RCC 7860 (cell line): ENCODE measurements around the gene SERHL2.
"Not testable (repeated sequence)": the region's sequence is repeated elsewhere in the genome, so short reads cannot be mapped to it uniquely, and the experiment has no call there.

Experiments
- DNase-seq: peaks from one replicate; pipeline ENCODE4 v3.0.0-alpha.2; 2015; ENCODE audit warnings: low spot score
- FAIRE-seq: peaks from 2 replicates; lab custom pipeline; 2012; peaks lifted over from hg19 to GRCh38; lab: Jason Lieb, UNC

The SERHL2 gene, protein sequence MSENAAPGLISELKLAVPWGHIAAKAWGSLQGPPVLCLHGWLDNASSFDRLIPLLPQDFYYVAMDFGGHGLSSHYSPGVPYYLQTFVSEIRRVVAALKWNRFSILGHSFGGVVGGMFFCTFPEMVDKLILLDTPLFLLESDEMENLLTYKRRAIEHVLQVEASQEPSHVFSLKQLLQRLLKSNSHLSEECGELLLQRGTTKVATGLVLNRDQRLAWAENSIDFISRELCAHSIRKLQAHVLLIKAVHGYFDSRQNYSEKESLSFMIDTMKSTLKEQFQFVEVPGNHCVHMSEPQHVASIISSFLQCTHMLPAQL

DNA sequence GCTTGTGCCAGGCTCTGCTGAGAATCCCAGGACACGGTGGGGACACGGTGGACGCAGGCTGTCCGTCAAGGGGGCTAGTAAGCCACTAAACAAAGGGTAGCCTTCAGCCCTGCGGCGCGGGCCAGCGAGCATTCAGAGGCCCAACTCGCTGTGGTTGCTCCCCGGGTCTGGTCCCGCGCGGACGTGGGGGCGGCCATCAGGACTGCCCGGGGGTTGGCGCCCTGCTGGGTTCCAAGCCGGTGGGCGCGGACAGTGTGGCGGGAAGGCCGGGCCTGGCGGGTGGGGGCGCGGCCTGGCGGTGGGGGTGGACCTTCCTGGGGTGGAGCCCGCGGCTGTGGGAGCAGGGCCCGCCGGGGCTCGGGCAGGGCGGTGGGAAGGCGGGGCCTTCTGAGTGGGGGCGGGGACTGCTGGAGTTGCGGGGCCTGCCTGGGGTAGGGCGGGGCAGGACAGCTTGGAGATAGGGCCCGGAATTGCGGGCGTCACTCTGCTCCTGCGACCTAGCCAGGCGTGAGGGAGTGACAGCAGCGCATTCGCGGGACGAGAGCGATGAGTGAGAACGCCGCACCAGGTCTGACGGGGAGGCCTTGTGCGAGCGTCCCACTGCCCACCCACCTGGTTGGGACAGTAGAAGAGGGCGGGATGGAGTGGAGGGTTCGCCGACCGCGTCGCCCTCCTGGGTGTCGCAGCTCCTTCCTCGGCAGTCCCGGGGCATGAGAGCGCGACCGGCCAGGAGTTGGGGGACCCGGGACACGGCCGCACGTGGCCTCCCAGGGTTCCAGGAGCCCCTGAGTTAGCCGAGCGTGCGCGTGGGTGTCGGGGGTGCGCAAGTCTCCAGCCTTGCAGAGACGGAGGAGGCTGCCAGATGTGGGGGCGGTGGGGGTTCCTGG is at the start of gene SERHL2:
TSS of gene SERHL2 (plus strand) at position 482 of the 887 bp plus-strand sequence. CDS start at position 547, 65 bp downstream.
- no peak for FAIRE-seq
- DNase-seq: no peak

DNA sequence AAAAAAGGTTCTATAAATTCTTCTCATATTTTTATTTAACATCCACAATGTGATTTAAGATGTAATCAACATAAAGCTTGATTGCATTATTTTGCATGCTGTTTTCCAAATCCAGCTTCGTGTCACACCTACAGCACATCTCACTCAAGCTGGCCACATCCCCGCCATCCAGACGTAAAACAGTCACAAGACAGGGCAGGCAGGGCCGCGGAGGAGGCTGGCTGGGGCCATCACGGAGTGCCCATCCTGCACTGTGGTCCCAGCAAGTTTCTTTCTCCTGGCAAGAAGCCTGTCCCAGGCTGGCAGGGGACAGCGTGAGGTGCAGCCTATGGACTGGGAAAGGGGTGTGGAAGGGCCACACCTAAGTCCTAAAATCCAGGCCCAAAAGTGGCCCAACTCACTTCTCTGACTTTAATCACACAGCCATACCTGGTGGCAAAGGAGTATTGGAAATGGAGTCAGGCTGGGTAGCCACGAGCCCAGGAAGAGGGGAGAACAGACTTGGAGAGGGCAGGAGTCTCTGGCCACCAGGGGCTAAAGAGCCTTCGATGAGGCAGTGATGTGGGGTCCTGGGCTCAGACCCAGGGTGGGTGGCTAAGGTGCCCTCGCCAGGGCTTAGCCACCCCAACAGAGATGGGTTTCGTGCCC is 45.3 kb upstream of the SERHL2 start:
- not testable (repeated sequence) for DNase-seq, FAIRE-seq

DNA sequence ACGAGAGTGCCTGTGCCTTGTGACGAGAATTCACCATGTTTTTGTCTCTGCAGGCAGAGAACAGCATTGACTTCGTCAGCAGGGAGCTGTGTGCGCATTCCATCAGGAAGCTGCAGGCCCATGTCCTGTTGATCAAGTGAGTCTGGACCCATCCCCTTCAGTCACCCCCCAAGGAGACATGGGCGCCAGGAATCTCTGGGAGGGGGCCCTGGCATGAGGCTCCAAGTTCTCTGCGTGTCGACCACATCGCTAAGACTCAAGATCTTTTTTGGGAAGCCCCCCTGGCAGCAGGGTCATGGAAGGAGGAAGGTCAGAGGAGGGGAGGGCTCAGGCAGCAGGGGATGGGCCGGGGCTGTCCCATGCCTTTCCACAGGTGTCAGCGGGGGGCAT is 44.8 kb upstream of the SERHL2 start:
- DNase-seq, FAIRE-seq: not testable (repeated sequence)

DNA sequence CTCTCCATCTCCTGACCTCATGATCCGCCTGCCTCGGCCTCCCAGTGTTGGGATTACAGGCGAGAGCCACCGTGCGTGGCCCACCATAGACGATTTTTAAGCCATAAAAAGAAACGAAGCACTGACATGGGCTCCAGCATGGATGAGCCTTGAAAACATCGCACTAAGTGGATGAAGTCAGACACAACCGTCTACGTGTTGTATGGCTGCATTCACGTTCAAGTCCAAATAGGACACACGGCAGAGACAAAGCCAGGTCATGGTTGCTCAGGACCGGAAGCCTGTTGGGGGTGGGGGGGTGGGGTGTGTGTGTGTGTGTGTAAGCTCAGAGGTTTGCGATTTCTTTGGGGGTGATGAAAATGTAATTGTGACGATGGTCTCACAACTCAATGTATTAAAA is 44.2 kb upstream of the SERHL2 start:
- FAIRE-seq (no peak), DNase-seq (no peak)

DNA sequence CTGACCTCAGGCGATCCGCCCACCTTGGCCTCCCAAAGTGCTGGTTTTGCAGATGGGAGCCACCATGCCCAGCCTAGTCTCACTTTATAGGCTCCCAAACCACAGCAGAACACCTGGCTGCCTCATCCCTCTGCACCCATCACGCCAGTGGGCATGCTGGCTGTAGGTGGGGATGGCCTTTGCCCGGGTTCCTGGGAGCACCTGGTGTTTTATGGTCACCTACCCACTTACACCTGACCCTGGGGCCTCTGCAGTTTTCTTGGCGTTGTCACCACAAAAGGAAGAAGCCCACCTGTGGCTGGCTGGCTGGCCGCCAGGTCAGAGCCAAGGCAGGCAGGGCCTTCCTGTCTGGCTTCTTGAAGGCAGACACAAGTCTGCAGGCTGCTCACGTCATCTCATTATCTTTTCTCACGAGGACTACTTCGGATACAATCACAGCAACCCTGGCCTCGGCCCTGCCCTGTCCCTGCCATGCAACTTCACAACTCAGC is 42.3 kb upstream of the SERHL2 start:
- no peak for DNase-seq
- no peak for FAIRE-seq

DNA sequence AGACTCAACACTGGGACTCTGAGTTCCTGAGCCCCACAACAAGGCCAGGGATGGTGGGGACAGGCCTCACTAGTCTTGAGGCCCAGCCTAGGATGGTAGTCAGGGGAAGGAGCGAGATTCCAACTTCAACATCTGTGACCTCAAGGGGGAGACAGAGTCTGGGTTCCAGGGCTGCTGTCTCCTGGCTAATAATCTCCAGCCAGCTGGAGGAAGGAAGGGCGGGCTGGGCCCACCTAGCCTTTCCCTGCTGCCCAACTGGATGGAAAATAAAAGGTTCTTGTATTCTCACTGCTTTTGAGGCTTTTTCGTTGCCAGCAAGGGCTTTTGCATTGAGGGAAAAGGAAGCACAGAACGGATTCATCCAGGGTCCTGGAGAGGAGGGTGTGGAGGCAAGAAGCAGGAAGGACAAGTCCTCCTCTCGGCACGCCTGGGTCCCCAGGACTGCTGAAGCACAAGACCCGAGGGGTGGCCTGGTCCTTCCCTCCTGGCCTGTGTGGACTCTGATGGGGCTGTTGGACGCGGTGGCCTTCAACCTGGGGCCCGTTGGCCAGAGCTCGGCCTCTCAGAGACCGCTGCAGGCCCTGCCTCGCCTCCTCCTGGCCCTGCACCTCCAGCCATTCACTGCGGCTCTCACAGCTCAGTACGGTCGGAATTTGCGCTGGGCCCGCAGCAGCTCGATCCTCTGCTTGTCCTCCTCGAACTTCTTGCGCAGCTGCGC is 41.3 kb upstream of the SERHL2 start:
- not testable (repeated sequence) for FAIRE-seq, DNase-seq

DNA sequence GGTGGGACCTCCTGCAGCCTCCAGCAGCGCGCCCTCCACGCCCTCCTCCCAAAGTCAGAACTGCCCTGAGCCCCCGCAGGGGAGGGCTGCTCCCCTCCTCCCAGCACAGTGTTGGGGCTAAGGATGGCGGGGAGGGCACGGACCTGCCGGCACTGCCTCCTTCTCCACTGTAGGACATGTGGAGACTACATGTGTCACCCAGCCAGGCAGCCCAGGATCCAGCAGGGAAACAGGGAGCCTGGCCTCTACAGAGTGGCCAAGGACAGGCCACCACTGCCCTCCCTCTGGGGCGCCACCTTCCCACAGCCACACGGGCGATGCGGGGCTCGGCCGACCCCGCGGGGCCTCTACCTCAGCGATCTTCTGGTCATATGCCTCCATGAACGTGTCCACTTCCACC is 39.4 kb upstream of the SERHL2 start:
- FAIRE-seq, DNase-seq: not testable (repeated sequence)

DNA sequence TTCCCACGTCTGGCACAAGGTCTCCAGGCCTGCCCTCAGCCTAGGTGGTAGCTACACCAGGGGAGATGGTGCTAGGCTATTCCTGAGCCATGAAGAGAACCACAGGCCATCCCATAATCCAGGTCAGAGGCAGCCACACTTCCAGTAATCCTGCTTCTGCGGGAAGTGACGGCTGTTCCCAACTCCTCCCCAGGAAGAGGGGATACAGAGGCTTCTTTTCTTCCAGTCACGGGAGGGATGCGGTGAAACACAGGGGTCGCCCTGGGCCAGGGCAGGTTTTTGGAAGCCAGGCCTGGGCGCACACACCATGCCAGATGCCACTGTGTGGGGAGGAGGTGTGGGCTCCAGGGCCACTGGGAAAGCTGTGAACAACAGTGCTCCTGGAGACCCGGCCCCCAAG is 38.5 kb upstream of the SERHL2 start:
- not testable (repeated sequence) for FAIRE-seq, DNase-seq

DNA sequence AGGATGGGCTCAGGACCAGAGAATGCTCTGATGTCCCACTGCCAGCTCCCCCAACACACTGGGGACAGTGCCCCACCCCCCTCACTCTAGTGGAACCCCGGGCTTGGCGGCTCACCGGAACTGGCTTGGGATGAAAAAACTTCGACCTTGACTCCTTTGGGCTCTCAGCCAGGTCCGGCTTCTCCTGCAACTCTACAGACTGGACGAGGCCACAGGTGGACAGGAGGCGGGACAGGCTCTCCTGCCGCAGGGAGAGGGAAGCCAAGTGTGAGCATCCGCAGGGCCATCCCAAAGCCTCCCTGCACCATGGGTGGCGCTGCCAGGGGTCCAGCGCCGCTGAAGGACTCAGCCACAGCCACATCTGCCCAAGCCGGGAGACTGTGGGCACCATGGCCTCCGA is 37.9 kb upstream of the SERHL2 start:
- FAIRE-seq: no peak

DNA sequence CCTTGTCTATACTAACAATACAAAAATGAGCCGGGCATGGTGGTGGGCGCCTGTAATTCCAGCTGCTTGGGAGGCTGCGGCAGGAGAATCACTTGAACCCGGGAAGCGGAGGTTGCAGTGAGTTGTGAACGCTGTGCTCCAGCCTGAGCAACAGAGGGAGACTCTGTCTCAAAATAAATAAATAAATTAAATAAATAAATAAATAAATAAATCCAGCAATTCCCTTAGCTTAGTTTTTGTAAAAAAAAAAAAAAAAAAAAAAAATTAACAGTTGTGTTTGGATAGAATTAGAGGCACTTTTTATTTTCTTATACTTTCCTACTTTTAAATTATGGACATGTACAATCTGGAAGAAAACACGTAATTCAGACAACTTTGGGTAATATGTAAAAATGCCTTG is 36.7 kb upstream of the SERHL2 start:
- not testable (repeated sequence) for FAIRE-seq

More for the DNA sequence above, 37.9 kb upstream of the SERHL2 start:
- no peak for DNase-seq

DNA sequence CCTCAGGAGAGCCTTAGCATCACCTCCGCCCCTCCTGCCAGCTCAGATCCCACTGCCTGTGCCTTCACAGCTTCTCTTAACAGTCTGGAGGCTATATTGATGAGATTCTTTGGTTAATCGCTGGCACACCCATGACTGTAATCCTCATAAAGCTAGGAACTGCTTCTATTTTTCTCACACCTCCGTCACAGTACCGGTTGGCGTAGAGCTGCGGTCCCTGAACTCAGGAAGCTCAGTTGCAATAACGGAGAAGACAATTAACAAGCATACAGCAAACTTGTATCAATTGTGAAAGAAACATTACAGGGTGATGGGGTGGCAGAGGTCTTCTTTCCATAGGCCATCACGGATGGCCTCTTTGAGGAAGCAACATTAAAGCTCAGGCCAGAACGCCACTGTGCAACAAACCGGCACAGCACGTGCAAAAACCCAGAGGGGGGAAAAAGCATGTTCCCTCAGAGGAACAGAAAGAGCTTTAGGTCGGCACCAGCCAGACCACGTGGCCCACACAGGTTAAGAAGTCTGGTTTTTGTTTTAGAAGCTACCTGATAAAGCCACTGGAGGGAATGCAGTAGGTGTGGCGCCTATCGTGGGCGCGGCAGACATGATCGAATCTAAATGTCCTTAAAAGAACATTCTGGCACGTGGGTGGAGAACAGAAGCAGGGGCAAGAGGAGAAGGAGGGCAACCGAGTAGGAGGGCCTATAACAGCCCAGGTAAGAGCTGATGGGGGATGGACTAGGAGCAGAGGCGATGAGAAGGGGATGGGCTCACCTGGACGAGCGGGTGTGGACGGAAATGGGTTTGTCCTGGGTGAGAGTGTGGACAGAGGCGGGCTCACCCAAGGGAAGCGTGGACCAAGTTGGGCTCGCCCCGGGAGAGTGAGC is 34.9 kb upstream of the SERHL2 start:
- FAIRE-seq, DNase-seq: not testable (repeated sequence)

More for the DNA sequence above, 36.7 kb upstream of the SERHL2 start:
- not testable (repeated sequence) for DNase-seq

DNA sequence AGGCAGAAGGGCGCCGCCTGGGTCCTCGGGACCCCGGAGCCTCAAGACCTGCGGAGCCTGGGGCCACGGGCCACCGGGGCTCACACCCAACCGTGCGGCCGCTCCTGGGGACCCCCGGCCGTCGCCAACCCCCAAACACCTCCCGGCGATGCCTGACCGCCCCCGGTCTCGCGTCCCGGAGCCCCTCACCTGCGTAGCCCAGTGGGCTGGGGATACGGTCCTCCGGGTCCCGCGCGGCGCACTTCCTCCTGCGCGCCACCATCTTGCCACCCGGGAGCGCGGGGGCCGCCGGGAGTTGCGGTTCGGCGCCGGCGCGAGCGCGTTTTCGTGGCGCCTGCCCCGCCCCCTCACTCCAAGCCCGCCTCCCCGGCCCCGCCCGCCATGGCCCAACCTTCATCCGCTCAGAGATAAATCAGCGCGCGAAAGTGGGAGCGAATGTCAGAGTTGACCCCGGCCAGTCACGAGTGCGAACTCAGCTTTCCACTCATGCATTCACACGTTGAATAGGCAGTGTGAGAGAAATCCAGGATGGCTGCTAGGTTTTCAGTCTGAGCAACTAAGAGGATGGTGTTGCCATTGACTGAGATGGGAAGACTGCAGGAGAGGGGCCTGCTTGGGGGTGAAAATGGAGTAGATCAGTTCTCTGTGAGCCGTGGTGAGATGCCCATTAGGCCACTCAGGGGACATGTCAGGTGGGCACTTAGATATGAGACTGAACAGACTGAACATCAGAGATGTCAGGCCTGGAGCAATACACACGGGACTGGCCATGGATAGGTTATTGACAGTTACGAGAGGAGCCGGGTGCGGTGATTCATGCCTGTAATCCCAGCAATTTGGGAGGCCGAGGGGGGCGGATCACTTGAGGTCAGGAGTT is 34.0 kb upstream of the SERHL2 start, which contains the start of gene RRP7A:
TSS of gene RRP7A (minus strand) at position 272 of the 877 bp plus-strand sequence. CDS start at position 262, 10 bp downstream.
- FAIRE-seq: no peak
- peak; percentile 11 for DNase-seq

DNA sequence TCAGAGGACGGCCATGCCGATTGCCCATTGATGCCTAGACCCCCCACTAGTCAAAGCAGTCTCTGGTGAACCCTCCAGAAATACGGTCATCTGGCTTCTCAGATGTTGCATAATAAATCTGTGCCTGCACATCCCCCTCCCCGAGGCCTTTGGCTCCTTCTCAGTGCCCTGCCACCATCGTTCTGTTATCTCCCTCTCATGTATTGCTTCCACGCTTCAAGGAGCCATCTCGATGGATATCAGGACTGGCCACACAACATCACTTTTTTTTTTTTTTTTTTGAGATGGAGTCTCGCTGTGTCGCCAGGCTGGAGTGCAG is 32.6 kb upstream of the SERHL2 start:
- FAIRE-seq: no peak
- no peak for DNase-seq

DNA sequence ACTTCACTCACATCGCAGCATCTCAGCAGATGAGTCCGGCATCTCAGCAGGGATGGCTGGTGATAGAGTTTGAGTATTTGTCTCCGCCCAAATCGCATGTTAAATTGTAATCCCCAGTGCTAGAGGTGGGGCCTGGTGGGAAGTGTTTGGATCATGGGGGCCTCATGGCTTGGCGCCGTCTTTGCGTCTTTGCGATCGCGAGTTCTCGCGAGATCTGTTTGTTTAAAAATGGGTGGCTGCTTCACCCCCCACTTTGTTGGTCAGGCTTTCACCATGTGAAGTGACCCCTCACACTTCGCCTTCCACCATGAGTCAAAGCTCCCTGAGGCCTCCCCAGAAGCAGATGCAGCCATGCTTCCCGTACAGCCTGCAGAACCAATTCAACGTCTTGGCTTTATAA is 31.2 kb upstream of the SERHL2 start:
- FAIRE-seq: no peak

DNA sequence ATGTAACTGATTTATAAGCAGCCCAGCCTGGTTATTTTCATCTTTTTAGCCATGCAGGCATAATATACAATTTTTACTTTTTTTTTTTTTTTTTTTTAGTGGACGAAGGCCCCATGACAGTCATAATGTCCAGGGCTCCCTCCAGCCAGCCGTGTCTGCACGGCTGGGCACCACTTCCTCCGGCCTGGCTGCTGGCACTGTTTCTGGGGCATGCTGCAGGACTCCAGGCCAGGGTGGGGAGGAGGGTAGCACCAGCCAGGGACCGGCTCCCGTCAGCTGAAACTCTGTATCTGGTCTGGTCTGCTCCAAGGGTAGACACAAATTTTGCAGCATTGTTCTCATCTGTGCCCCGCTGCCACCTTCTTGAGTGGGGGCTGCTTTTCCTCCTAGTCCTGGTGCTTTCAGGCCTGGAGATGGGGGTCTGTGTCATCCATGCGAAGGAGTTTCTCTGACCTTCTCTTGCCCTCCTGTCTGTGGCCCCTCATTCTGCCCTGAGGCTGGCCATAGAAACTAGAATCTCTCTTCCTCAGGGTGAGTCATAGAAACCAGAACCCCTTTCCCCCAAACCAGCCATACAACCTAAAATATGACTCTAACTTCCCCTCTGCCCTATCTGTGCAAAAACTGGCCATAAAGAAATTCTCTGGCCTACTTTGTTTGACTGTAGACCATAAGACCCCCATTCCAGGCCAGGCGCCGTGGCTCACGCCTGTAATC is 25.0 kb upstream of the SERHL2 start:
- DNase-seq (no peak), FAIRE-seq (no peak)

More for the DNA sequence above, 31.2 kb upstream of the SERHL2 start:
- no peak for DNase-seq

DNA sequence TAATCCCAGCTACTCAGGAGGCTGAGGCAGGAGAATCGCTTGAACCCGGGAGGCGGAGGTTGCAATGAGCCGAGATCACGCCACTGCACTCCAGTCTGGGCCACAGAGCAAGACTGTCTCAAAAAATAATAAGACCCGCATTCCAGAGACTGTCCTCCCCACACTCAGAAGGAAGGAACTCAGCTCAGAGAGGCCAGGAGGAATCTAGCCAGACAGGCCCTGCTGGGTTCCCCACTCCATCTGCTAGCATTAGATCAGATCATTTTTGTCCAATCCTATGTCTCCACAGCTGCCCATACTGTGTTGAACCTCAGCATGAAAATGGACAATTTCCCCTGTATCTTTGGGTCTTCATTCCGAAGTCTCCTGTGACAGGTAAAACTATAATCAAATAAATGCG is 24.3 kb upstream of the SERHL2 start:
- FAIRE-seq, DNase-seq: not testable (repeated sequence)

DNA sequence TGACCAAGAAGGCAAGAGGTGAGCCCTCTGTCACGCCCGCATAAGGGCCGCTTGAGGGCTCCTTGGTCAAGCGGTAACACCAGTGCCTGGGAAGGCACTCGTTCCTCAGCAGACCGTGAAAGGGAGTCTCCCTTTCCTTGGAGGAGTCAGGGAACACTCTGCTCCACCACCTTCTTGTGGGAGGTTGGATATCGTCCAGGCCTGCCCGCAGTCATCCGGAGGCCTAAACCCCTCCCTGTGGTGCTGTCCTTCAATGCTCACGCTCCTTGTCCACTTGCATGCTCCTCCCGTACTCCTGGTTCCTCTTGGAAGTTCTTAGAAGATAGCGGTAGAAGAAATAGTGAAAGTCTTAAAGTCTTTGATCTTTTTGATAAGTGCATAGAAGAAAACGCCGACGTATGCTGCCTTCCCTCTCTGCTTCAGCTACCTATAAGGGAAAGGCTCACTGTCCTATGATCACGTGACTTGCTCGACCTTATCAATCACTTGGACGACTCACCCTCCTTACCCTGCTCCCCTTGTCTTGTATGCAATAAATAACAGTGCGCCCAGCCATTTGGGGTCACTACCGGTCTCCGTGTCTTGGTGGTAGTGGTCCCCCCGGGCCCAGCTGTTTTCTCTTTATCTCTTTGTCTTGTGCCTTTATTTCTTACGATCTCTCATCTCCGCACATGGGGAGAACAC is 22.2 kb upstream of the SERHL2 start:
- peak; percentile 46 for DNase-seq
- peak; percentile 80 for FAIRE-seq
